ENCODE results near the gene MRPS12.

MRPS12 gene

DNA sequence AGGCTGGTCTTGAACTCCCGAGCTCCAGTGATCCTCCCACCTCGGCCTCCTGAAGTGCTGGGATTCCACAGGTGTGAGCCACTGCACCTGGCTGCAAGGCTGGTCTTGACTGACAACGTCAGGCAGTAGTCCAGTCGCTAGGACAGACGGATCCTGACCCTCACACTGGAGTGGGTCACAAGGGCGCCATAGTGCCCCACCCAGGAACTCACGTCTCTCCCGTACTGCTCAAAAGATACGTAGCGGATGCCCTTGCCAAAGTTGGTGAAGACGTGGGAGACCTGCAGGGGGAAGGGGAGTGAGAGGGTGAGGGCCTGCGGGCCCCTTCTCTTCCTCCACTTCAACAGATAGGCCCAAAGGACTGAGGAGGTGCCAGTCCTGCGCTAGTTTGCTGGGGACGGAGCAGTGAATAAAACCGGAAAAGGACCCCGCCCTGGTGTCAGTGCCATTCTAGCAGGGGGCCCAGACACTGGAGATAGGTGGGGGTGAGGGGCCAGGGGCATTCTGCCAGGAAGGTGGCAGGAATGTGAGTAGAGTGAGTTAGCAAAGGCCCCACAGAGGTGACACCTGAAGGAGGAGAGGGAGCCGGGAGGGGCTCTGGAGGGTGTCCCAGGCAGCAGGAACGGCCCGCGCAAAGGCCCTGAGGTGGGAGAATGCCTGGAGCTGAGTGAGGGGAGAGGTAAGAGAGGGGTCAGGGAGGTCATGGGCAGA lies 11.9 kb downstream of the MRPS12 start:
- TF ChIP-seq GATA2 (IDR thresholded peaks at IDR 0.05; ENCODE audit: low read depth, low read length) (no peak), GATA3 (IDR thresholded peaks at IDR 0.05; ENCODE audit: low read depth, low read length) (no peak)

DNA sequence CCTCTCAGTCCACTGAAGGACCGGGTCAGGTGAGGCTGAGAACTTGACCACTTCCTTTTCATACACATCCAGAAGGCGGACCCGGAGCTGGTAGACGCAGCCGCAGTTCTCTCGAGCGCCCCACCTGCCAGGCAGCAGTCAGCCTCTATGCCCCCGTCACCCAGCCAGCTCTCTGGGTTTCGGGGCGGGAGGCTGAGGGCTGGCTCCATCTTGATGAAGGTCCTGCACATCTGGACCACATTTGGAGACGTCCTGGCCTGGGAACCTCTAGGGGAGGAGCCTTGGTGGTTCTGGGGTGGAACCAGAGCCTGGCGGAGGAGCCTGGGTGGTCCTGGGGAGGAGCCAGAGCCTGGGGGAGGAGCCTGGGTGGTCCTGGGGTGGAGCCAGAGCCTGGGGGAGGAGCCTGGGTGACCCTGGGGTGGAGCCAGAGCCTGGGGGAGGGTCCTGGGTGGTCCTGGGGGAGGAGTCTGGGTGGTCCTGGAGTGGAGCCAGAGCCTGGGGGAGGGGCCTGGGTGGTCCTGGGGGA lies 14.3 kb downstream of the MRPS12 start:
- TF ChIP-seq GATA3 (IDR thresholded peaks at IDR 0.05; ENCODE audit: low read depth, low read length) = no peak
- TF ChIP-seq GATA2 (IDR thresholded peaks at IDR 0.05; ENCODE audit: low read depth, low read length) = no peak

DNA sequence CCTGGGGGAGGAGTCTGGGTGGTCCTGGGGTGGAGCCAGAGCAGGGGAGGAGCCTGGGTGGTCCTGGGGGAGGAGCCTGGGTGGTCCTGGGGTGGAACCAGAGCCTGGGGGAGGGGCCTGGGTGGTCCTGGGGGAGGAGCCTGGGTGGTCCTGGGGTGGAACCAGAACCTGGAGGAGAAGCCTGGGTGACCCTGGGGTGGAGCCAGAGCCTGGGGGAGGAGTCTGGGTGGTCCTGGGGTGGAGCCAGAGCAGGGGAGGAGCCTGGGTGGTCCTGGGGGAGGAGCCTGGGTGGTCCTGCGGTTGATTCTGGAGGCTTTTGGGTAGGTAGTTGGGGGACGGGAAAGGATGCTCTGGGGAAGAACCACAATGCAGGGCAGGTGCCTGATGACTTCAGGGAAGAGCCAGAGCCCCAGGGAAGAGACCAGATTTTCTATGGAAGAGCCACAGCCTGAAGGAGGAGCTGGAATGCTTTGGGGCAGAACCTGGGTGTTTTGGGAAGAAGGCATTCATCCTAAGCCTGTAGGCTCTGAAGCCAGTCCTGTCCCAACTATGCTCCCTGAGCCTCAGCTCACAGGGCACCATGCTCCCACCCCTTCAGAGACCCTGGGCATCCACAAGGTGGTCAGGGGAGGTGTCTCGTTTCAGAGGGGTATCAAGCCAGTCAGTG lies 15.0 kb downstream of the MRPS12 start:
- TF ChIP-seq GATA3 (IDR thresholded peaks at IDR 0.05; ENCODE audit: low read depth, low read length) (no peak), GATA2 (IDR thresholded peaks at IDR 0.05; ENCODE audit: low read depth, low read length) (no peak)

GRCh38 chr19:38946229-38947010 lies 15.7 kb downstream of the MRPS12 start:
- TF ChIP-seq GATA3 (IDR thresholded peaks at IDR 0.05; ENCODE audit: low read depth, low read length) (no peak), GATA2 (IDR thresholded peaks at IDR 0.05; ENCODE audit: low read depth, low read length) (no peak)

DNA sequence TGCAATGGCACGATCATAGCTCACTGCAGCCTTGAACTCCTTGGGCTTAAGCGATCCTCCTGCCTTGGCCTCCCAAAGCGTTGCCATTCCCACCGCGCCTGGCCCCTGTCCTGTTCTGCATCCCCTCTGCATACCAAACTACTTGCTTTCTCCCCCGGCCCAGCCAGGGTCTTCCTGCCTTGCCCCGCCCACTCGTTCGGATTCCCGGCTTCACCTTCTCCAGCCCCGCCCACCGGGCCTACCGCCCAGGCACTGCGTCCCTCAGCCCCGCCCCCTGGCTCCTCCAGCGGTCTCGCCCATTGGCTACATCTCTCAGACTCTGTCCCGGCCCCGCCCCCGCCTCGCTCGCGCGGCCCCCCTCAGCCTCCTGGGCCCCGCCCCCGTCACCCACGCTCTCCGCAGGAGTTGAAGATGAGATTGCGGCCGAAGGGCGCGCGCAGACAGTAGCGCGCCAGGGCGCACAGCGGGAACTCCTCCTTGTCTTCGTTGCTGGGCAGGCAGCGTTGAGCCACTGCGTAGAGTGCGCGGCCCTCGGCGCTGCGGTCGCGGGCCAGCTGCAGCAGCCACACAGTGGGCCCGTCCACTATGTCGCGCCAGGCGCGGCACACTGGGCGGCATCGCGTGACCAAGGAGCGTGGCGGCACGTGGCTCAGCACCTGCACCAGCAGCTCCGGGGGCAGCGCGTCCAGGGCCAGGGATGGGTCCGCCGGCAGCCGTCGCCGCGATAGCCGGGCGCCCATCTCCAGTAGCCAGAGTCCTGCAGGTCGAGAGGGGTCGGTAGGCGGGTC lies 19.0 kb downstream of the MRPS12 start:
- TF ChIP-seq GATA2 (IDR thresholded peaks at IDR 0.05; ENCODE audit: low read depth, low read length) (no peak), GATA3 (IDR thresholded peaks at IDR 0.05; ENCODE audit: low read depth, low read length) (no peak)

GRCh38 chr19:38951187-38951586 lies 20.4 kb downstream of the MRPS12 start:
- TF ChIP-seq GATA2 (IDR thresholded peaks at IDR 0.05; ENCODE audit: low read depth, low read length) = no peak
- no peak for TF ChIP-seq GATA3 (IDR thresholded peaks at IDR 0.05; ENCODE audit: low read depth, low read length)

DNA sequence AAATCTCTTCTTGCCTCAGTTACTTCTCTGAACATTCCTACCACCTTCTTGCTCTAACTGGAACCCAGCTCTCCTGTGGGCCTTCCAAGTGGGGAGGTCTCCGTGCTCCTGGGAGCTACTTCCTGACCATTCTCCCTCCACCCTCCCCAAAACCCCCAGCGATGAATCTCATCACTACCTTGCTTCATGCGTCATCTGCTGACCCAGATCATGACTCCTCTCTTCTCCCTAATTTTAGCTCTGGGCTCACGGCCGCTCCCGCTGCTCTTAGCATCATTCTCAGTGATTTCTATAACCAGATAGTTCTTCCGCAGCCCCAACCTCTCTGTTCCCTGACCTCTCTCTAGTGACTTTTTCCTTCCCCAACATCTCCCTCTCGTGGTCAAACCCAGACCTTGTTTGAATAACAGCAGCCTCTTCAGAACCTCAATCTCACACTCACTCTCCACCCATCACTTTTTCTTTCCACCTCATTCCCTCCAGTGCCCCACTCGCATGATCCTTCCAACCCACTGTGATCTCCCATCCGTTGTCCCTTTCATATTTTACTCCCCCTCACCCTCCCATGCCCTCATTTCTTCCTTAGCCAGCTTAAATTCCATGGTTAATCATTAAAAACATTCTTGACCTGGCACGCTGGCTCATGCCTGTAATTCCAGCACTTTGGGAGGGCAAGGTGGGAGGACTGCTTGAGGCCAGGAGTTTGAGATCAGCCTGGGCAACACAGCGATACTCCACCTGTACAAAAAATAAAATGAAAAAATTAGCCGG lies 21.8 kb downstream of the MRPS12 start:
- TF ChIP-seq GATA3 (IDR thresholded peaks at IDR 0.05; ENCODE audit: low read depth, low read length) = no peak
- TF ChIP-seq GATA2 (IDR thresholded peaks at IDR 0.05; ENCODE audit: low read depth, low read length) = no peak

DNA sequence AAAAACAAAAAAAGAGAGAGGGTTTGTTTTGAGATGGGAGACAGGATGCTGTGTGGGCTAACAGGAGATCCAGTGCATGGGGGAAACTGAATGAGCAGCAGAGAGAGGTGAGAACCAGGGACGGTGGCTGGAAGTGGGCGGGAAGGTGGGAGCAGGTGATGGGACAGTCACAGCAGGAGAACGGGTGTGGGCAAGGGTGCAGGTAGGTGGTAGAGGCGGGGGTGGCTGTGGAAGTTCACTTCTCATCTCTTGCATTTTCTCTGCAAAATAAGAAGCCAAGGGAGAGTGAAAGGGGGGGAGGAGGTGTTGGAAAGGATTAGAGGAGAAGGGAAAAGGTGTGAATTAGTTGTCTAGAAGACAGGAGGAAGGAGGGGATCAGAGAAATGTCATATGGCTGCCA lies 22.9 kb downstream of the MRPS12 start:
- TF ChIP-seq GATA2 (IDR thresholded peaks at IDR 0.05; ENCODE audit: low read depth, low read length) = no peak

GRCh38 chr19:38956264-38956663 lies 25.5 kb downstream of the MRPS12 start:
- TF ChIP-seq GATA3 (IDR thresholded peaks at IDR 0.05; ENCODE audit: low read depth, low read length) (no peak), GATA2 (IDR thresholded peaks at IDR 0.05; ENCODE audit: low read depth, low read length) (no peak)

DNA sequence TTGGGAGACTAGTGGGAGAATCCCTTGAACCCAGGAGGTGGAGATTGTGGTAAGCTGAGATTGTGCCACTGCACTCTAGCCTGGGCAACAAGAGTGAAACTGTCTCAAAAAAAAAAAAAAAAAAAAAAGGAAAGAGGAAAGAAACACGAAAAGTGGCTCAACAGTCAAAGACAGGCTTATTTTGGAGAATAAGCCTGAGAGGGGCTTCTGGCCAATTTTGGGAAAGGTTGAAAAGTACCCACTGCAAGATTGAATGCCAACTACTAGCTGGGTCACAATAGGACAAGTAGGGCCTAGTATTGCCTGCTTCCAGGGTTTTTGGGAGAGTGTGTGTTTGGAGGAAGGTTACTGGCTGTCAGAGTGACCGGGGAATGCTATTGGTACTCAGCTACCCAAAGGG lies 27.6 kb downstream of the MRPS12 start:
- TF ChIP-seq GATA3 (IDR thresholded peaks at IDR 0.05; ENCODE audit: low read depth, low read length) = no peak
- no peak for TF ChIP-seq GATA2 (IDR thresholded peaks at IDR 0.05; ENCODE audit: low read depth, low read length)

DNA sequence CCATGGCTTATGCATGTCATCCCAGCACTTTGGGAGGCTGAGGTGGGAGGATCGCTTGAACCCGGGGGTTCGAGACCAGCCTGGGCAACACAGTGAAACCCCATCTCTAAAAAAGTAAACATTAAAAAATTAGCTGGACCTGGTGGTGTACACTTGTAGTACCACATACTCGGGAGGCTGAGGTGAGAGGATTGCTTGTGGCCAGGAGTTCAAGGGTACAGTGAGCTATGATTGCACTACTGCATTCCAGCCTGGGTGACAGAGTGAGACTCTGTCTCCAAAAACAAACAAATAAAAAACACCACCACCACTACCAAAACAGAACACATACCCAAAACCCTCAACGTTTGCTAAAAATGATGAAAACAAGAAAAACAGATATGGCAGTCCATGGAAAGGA lies 28.9 kb downstream of the MRPS12 start:
- TF ChIP-seq GATA2 (IDR thresholded peaks at IDR 0.05; ENCODE audit: low read depth, low read length) (no peak), GATA3 (IDR thresholded peaks at IDR 0.05; ENCODE audit: low read depth, low read length) (no peak)

DNA sequence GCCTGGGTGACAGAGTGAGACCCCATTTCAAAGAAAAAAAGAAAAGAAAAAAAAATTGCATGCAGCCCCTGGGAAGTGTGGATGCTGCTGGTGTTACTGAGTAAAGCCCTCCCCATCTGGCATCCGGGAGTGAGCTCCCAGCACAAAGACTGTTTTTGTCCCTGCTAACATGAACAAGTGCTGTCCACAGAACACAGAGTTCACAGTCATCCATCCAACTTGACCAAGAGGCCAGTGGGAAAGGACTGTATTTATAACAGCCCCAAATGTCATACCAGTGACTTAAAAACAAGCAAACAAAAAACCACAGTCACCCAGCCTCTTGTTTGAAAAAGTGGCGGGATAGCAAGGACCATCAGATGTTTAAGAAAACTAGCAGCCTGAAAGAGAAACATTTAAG lies 34.0 kb downstream of the MRPS12 start:
- no peak for TF ChIP-seq GATA3 (IDR thresholded peaks at IDR 0.05; ENCODE audit: low read depth, low read length)
- no peak for TF ChIP-seq GATA2 (IDR thresholded peaks at IDR 0.05; ENCODE audit: low read depth, low read length)
